NB4 (cell line): ENCODE results near the gene HMCES.

Experiments
- DNase-seq: peaks from one replicate; pipeline ENCODE4 v3.0.0; 2010; ENCODE audit warnings: low read depth
- H3K4me3 ChIP-seq: one replicate; pipeline ENCODE4 v1.5.1; 2011; ENCODE audit warnings: mild to moderate bottlenecking, low read depth, low read length, moderate library complexity
- CTCF ChIP-seq: IDR thresholded peaks from one replicate; pipeline ENCODE4 v1.5.1; 2012; ENCODE audit warnings: low read depth, low read length
- MAX ChIP-seq: IDR thresholded peaks from 2 replicates; pipeline ENCODE4 v1.6.1; 2011; ENCODE audit warnings: low read depth, low read length
- MYC ChIP-seq: IDR thresholded peaks from 2 replicates; pipeline ENCODE4 v1.6.1; 2011; ENCODE audit warnings: low read depth, low read length
- POLR2A ChIP-seq: IDR thresholded peaks from 2 replicates; pipeline ENCODE4 v1.6.1; 2011; ENCODE audit warnings: mild to moderate bottlenecking; ENCODE audit not compliant: insufficient read length; ENCODE audit errors: extremely low read depth

Gene HMCES

GRCh38 chr3:129310111-129311011, 31.7 kb downstream of the HMCES start:
- no peak for DNase-seq
- no peak overlapping the region for H3K4me3 ChIP-seq
- no peak for TF ChIP-seq POLR2A
- TF ChIP-seq CTCF = no peak
- TF ChIP-seq MYC = no peak
- TF ChIP-seq MAX = no peak

- H3K4me3 ChIP-seq = no peak overlapping the region
- DNase-seq = no peak
- no peak for TF ChIP-seq CTCF
- no peak for TF ChIP-seq POLR2A
- TF ChIP-seq MAX = no peak
- no peak for TF ChIP-seq MYC
These were observed 32.6 kb downstream of the HMCES start for GRCh38 chr3:129311054-129311902.

GRCh38 chr3:129312021-129312639, 33.5 kb downstream of the HMCES start:
- TF ChIP-seq MAX (no peak), MYC (no peak), CTCF (no peak), POLR2A (no peak)
- no peak overlapping the region for H3K4me3 ChIP-seq
- DNase-seq = peak; percentile 14

GRCh38 chr3:129312671-129313414, 34.2 kb downstream of the HMCES start:
- no peak overlapping the region for H3K4me3 ChIP-seq
- DNase-seq = peak; percentile 21
- no peak for TF ChIP-seq MYC
- TF ChIP-seq POLR2A = no peak
- no peak for TF ChIP-seq CTCF
- TF ChIP-seq MAX = no peak

GRCh38 chr3:129313415-129313664, 34.7 kb downstream of the HMCES start:
- no peak for DNase-seq
- TF ChIP-seq MAX (no peak), POLR2A (peak; percentile 4), CTCF (no peak), MYC (no peak)
- H3K4me3 ChIP-seq = no peak overlapping the region
